Measurements from ENCODE around the gene SLC6A9.

SLC6A9 gene

GRCh38 chr1:44025816-44026215 is 5.4 kb downstream of the SLC6A9 start:
- no peak for DNase-seq

GRCh38 chr1:44024903-44025525 is 6.2 kb downstream of the SLC6A9 start:
- no peak for DNase-seq

GRCh38 chr1:44024031-44024902 is 7.0 kb downstream of the SLC6A9 start:
- DNase-seq = no peak

- DNase-seq = no peak
Observed at GRCh38 chr1:44021581-44022321, 9.5 kb downstream of the SLC6A9 start.

GRCh38 chr1:44021156-44021555 is 10.1 kb downstream of the SLC6A9 start:
- DNase-seq = no peak

GRCh38 chr1:44020464-44020863 is 10.8 kb downstream of the SLC6A9 start:
- DNase-seq = no peak

- no peak for DNase-seq
Observed at GRCh38 chr1:44019466-44019948, 11.8 kb downstream of the SLC6A9 start.

- DNase-seq = no peak
Observed at GRCh38 chr1:44016890-44017400, 14.3 kb downstream of the SLC6A9 start.

- no peak for DNase-seq
Observed at GRCh38 chr1:44016041-44016889, 15.0 kb downstream of the SLC6A9 start.

GRCh38 chr1:44015206-44015605 is 16.1 kb downstream of the SLC6A9 start:
- no peak for DNase-seq

- no peak for DNase-seq
Observed at GRCh38 chr1:44014365-44015104, 16.7 kb downstream of the SLC6A9 start.

- no peak for DNase-seq
Observed at GRCh38 chr1:44013949-44014348, 17.3 kb downstream of the SLC6A9 start.

- DNase-seq = no peak
Observed at GRCh38 chr1:44012941-44013609, 18.2 kb downstream of the SLC6A9 start.

- DNase-seq = no peak
Observed at GRCh38 chr1:44012404-44012803, 18.9 kb downstream of the SLC6A9 start.

GRCh38 chr1:44010935-44011471 is 20.3 kb downstream of the SLC6A9 start:
- no peak for DNase-seq

GRCh38 chr1:44008259-44008658 is 23.0 kb downstream of the SLC6A9 start:
- no peak for DNase-seq

- no peak for DNase-seq
Observed at GRCh38 chr1:44002606-44003157, 28.6 kb downstream of the SLC6A9 start.

GRCh38 chr1:44002165-44002564 is 29.1 kb downstream of the SLC6A9 start:
- no peak for DNase-seq

- no peak for DNase-seq
Observed at GRCh38 chr1:44000122-44000665, 31.1 kb downstream of the SLC6A9 start.

- no peak for DNase-seq
Observed at GRCh38 chr1:43999455-43999854, 31.8 kb downstream of the SLC6A9 start.

All from amniotic stem cell (primary cell).